Cerebellar cortex (tissue), 1 donor: ENCODE results near the gene WRAP53.

Experiments used
- DNase-seq: peaks from one replicate; pipeline ENCODE4 v3.0.0-alpha.2; 2015; ENCODE audit warnings: low spot score

Gene WRAP53

DNA sequence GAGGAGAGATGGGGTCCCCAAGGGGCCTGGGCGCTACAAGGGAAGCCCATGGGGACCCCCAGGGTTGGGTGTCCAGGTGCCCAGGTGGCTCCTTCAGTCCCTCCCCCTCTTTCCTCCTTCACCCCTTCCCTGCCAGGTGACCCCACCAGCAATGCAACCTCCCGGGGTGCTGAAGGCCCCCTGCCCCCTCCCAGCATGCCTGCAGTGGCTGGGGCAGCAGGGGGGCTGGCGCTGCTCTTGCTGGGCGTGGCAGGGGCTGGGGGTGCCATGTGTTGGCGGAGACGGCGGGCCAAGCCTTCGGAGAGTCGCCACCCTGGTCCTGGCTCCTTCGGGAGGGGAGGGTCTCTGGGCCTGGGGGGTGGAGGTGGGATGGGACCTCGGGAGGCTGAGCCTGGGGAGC lies 20.8 kb downstream of the WRAP53 start:
- no peak for DNase-seq

DNA sequence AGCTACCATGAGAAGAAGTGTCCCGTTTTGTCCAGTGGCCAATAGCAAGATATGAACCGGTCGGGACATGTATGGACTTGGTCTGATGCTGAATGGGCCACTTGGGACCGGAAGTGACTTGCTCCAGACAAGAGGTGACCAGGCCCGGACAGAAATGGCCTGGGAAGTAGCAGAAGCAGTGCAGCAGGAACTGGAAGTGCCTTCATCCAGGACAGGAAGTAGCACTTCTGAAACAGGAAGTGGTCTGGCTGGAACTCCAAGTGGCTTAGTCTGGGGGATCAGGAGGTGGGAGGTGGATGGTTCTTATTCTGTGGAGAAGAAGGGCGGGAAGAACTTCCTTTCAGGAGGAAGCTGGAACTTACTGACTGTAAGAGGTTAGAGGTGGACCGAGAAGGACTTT lies 22.0 kb downstream of the WRAP53 start:
- no peak for DNase-seq

DNA sequence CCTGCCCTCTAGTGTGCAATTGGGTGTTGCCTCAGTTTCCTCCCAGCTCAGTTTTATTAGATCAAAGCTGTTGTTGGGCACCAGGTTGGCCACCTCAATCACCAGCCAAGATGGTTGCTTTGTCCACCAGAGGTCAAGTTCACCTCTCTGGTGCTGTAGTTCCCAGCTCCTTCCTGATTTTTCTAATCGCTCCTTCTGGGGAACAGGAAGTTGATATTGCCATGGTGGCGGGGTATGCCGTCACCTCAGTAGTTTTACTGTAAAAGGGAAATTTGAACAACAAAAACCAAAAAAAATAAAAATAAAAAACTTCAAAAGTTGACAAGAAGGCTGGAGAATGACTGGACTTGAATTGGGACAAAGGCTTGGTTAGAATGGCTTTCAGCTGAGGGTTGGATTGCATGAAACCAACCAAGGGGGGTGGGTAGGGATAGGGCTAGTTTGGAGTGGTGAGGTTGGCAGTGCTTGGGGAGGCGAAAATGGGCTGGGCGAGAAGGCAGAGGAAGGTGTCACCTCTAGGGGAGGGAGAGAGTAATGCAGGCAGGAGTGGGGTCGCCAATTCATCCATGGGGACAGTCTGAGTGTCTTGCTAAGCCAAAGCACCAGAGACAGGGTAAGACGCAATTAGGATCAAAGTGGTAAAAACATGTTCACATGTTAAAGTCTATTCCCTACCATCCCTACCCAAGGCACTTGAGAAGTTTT lies 22.9 kb downstream of the WRAP53 start:
- no peak for DNase-seq

DNA sequence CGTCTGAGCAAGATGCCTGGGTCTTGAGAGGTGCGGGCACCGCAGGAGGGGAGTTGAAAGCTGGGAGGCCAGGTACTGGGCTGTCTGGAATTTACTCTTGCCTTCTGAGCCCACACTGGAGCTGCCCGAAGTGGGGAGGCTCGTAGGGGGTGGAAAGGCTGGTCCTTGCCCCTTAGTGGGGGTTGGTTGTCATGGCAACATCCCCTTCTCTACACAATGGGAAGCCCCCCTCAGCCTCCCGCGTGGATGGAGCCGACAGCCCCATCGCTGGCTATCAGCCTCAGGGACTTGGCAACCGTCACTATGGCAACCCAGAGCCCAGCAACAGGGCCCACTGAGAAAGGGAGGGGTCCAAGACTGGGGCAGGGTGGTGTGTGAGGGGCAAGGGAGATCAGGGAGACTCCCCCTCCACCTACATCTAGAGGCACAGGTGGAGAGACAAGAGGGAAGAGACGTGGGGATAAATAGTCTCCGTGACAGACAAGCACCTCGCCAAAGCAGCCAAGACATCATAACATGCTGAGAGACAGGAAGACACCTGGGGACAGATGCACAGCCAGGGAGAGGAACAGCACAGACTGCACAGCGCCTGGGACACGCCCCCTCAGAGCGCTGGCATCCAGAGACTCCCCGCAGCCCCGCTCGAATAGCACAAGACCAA lies 24.0 kb downstream of the WRAP53 start:
- DNase-seq: no peak

DNA sequence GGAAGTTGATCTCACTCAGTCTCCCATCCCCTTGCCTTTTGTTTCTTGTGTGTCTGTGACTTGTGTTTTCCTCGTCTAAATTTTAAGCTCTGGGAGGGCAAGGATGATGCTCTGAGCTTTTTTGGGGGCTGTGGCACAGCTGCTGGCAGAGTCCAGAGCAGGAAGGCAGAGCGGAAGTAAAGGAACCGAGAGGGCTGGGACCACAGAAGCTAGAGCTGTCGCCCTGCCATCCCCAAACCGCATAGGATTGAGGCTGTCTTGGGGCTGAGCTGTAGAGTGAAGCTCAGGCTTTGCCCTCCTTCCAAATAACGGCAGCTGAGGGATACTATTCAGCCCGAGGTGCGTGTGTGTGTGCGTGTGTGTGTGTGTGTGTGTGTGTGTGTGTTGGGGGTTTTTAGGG lies 25.5 kb downstream of the WRAP53 start:
- DNase-seq: no peak

DNA sequence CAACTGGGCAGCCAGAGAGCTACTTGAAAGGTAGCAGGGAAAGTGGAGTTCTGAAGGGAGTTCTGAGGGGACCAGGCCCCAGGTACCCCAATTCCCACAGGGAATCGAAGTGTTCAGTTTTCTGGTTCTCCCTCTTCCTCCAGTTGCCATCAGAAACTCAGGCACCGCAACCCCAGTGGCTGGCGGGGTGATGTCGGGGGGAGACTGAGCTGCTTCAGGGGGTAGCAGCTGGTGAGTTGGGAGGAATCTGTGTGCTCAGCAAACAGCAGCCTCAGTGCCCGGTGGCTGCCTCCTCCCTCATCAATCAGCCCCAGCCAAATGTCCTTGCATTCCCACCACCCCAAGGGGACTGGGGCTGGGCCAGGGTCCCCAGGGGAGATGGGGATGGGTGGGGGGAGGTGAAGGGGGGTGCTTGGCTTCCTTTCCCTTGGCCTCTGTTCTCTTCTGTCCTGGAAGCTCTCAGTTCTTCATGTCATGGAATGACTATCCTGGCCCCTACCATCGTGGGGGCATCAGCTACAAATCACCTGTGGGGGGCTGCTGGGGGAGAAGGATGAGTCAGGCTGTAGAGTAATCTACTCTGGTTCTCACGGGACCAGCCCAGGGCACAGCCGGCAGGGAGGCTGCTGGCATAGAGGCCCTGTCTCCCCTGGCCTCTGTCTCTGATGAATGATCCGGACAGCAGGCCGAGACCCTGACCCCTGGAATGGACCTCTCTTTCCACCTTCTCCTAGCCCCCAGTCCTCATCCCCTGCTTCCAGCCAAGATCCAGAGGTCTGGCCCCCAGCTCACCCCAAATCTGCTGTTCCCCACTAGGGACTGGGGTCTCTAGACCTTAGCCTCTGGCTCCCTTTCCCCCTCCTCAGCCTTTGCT lies 26.7 kb downstream of the WRAP53 start:
- DNase-seq: no peak

DNA sequence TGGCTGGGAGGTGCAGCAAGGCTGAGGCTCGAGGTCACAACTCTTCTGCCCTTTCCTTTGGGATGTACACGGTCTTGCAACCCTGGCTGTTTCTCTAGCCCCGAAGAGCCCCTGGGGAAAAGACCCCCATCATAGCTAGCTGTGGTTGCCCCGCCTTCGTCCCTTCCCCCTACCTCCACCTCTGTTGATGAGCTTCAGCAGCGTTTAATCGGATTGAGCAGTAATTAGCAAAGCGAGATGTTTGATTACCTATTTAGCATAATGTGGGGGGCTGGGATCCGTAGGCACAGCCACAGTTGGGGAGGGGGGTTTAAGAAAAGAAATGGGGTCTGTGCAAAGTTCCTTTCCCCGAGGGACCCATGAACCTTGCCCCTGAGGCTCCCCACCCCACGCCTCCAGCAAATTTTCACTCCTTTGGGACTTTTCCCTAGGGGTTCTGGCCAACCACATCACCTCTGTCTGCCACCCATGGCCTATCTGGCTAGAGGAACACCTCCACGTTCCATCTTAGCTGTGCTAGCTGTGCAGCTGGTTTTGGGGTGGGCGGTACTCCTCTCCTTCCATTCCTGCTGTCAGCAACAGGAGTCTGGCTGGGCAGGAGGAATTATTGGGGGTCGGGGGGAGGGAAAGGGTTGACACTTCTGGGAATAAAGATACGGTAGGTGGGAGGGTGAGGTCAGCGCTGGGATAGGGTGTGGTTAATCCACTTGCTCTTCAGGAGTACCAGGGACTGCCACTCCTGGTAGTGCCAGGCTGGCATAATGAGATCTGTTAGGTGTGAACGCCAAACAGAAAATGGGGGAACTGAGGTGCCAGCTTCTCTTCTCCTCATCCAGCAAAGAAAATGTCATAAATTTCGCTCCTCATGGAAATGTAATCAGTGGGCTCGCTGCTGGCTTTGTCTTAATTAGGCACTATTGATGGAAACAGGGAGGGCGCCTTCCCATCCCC lies 27.9 kb downstream of the WRAP53 start:
- no peak for DNase-seq

DNA sequence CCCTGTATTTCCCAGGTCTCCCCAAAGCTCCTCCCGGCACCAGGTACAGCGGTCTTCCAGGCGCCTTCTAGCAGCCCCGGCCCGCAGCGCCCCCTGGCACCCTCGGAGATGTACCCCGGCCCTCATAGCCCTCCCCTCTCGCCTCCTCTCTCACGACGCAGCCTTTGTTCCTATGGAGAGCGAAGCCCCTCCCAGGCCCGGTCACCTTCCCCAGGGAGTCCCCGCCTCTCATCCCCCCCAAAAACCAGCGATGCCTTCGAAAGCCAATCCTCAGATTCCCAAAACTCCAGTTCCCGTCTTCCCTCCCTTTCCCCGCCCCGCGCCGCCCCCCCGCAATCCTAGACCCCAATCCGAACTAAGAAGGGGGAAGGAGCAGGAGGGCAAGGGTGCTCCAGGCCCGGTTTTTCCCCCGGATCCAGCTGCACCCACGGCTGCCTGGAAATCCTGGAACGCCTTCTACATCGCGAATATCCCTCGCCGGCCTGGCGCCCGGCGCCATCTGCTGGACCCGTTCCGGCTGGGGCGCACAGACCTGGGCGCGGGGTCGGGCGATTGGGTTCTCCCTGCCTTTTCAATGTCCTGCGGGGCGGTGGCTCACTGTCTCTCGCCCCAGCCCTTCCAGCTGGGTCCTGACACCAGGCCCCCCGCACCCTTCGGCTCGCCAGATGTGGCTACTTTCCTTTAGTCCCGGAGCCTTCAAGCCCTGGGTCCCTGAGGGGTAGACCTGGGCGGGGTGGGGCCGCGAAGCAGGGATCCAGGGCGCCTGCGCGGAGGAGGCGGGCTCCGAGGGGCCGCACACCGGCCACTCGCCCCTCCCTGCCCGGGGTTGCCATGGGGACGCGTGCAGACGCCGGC lies 28.9 kb downstream of the WRAP53 start, which contains the start of gene DNAH2:
Gene DNAH2 (plus strand): TSS at position 844 of the 855 bp plus-strand sequence. CDS start 1,991 bp downstream, outside the sequence.
- peak; percentile 88 for DNase-seq

DNA sequence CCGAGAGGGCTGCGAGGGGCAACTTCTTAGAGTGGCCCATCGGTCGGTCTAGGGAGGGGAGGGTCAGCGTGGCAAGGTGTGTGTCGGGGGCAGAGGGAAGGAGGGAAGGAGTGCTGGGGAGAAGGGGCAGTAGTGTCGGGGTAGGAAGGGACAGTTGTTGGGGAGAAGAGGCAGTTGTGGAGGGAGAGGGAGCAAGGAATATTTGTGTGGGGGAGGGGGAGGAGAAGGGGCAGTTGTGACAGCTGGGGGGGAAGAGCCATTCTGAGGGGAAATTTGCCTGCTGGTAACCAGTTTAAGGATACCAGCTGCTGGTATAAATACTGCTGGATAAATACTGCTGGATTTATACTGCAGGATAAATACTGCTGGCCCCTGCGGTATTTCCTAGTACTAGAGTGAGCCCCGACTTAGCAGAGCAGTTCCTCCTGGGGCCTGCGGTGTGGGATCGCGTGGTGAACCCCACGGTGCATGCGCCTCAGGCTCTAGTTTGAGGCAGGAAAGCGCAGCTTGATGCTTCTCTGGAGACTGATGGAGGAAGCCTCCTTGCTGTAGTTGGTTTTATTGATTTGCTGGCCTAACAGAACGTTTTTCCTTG lies 29.6 kb downstream of the WRAP53 start:
- no peak for DNase-seq

DNA sequence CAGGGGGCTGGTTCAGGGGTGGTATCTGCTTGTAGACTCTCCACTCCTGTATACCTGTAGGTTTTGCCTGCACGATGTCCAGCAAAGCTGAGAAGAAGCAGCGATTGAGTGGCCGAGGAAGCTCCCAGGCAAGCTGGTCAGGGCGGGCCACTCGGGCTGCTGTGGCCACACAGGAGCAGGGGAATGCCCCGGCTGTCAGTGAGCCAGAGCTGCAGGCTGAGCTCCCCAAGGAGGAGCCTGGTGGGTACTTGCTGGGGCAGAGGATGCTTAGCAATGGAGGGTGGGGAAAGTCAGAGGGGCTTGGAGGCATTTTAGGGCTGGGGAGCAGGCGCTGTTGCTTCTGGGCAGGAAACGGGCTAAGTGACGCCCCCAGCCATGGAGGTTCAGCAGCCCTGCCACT lies 31.4 kb downstream of the WRAP53 start:
- DNase-seq: no peak

DNA sequence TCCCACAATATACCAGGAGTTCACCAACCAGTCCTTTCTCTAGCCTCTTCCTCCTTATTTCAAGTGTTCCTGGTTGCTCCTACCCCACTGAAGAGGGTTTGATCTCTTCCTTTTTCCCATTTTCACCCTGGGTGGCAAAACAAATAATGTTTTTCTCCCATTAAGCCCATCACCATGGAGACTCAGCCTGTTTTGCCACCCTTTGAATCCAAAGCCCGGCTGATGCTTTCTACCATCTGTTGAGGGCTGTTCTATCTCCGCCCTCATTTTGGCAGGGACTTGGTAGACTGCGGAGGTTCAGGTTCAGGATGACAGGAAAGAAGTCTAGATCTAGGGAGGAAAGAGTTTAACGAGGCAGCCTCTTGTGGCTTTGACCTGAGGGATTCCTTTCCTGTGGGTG lies 31.8 kb downstream of the WRAP53 start:
- DNase-seq: peak; percentile 47

DNA sequence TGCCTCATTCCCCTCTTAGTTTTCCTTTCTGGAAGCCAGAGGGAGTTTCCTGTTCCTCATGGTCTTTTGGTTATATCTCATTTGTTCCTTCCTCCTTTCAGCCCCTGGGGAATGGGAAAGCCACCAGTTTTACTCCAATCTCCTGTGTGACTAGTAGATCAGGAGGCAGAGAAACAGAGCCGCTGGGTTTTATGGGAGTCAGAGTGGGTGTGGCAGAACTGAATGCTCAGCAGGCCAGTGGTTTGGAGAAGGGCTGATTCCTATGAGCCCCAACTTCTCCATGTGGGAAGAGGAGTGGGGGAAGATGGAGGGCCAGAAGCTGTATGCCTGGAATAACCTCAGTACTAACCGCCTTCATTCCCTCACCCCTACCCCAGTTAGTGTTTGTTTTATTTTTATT lies 33.3 kb downstream of the WRAP53 start:
- no peak for DNase-seq

DNA sequence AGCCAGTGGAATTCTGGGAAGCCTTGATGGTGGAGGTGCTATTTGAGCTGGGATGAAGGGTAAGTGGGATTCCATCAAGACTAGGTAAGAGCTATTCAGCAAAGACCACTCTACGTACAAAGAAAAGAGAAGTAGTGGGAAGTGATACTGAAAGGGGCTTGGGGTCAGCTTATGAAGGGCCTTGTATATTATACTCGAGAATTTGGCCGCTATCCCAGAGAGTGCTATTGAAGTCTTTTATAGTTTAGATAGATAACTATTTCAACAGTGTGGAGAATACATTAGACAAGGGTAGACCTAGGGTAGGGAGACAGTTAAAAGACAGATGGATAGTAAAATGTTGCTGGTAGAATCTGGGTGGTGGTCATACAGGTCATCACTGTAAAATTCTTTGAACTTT lies 39.6 kb downstream of the WRAP53 start:
- no peak for DNase-seq

DNA sequence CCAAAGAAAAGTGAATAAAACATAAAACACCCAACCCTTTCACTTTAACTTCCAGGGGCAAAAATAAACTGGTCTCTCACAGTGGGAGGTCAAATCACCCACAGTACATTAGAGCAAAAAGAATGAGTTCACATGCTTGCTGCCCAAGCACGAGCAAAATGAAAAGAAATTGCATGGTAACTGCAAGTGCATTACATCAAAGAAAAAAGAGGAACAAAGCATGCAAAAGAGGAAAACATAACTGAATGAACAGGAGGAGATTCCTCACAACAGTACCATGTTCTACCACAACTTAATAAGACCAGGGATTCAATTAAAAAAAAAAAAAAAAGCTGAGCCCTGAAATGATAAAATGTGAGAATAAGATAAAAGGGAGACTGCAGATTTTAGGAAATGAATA lies 41.5 kb downstream of the WRAP53 start:
- no peak for DNase-seq

DNA sequence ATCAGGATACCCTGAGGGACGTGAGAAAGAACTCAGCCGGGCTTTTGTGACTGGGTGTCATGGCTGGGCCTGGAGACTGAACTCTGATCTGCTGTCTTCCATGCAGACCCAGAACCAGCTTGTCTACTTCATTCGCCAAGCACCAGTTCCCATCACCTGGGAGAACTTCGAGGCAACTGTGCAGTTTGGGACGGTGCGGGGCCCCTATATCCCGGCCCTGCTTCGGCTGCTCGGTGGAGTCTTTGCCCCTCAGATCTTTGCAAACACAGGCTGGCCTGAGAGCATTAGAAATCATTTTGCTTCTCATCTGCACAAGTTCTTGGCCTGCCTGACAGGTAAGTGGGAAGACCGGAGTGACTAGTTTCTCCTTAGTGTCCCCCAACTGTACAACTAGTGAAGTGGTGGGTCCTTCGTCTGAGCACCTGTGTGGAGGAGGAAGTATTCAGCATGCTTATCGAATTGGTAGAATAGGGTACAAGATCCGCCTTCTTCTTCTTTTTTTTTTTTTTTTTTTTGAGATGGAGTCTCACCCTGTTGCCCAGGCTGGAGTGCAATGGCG lies 44.8 kb downstream of the WRAP53 start:
- no peak for DNase-seq

DNA sequence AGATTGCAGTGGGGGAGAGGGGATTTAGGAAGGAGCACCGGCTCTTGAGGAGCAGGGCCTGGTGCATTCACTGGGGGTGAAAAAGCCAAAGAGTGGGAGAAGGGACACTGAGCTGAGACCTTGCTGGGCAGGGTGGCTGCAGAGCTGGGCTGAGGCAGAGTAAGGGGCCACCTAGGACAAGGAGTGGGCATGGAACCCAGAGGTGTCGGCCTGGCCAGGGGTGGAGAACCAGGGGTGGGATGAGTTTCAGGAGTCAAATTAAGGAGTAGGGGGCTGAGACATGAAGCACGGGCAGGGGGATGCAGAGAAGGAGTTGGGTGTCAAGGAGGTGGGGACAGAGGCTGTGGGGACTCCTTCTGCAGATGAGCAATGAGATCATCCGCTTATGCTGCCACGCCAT lies 49.3 kb downstream of the WRAP53 start:
- DNase-seq: no peak

DNA sequence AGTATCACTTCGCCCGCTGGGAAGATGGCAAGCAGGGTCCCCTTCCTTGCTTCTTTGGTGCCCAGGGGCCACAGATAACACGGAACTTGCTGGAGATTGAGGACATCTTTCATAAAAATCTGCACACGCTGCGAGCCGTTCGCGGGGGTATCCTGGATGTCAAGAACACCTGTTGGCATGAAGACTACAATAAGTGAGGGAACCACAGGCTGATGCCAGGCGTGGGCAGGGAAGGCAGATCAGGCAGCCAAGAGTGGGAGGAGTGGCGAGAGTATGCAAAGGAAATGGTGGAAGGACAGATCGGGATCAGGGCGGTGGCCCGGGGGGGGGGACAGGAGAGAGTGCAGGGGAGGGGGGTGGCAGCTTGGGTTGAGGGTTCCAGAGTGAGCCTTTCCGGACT lies 51.5 kb downstream of the WRAP53 start:
- DNase-seq: no peak

DNA sequence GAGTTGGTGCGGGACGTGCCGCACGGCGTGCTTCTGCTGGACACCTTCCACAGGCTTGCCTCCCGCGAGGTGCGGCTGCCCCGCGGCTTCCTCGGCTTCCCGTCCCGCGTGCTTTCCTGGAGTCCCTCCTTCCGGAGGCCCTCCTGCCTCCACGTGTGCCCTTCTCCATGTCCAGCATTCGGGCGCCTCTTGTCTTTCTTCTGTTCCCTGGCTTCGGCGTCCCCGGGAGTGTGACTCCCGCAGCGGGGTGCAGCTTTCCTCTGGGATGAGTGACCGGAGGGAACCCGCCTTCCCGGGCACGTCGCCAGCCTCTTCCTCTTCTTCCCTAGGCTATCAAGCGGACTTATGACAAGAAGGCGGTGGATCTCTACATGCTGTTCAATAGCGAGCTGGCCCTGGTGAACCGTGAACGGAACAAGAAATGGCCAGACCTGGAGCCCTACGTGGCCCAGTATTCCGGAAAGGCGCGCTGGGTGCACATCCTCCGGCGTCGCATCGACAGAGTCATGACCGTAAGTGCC lies 52.3 kb downstream of the WRAP53 start:
- no peak for DNase-seq

DNA sequence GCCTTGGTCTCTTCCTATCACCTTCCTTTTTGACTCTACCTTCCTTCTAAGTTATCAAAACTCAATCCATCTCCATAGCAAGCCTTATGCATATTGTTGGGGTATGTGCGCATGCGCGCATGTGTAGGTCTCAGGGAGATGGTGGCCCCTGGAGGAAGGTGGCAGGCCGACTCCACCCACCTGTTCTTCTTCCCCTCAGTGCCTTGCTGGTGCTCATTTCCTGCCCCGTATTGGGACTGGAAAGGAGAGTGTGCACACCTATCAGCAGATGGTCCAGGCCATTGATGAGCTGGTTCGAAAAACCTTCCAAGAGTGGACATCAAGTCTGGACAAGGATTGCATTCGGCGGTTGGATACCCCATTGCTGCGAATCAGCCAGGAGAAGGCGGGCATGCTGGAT lies 54.5 kb downstream of the WRAP53 start:
- no peak for DNase-seq

DNA sequence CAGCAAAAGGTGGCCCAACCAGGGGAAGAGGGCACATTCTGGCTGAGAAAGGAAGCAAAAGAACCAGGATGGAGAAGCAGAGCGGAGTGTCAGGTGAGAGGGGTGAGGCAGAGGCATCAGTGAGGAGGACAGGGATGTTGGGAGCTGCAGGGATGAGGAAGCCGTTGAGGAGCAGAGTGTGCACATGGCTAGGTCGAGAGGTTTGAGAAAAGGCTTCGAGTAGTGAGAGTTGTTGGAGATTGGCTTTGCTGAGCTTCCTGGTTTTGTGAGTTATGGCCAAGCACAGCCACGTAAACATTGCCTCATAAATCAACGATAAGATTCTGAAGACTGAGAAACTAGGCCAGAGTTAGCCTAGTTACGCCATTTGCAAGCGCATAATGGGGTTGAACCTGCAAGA lies 56.1 kb downstream of the WRAP53 start:
- no peak for DNase-seq
